A549 (cell line): ENCODE measurements around the gene ZNF469. TPM values are rescaled to one million over a fixed set of nuclear protein-coding genes. Genes with fewer than 3 reads are reported as not detected.
A peak's percentile ranks its signal among the peaks of the same experiment; 100 is the strongest.

Source experiments
- ATAC-seq, 2 experiments: fragments of 200-7000 bp in 1 of 2; fragments of >200 bp in 1 of 2; cut with Nextera tagmentation in 1 of 2; cut with Tn5 transposase in 1 of 2; 3 replicates each; pipeline versions ENCODE4 v1.8.0 to v1.9.1; 2018 to 2020; ENCODE audit warnings: mild to moderate bottlenecking in 1 of 2, moderate library complexity in 1 of 2
- CTCF ChIA-PET: fragments of 300-600 bp; sonication (Branson Sonifier 250); formaldehyde crosslinking; extraction: SDS; loops from one replicate; lab custom pipeline; 2021; ENCODE audit warnings: antibody characterized with exemption, inconsistent platforms; lab: Yijun Ruan, JAX
- POLR2A ChIA-PET: fragments of 350-600 bp; formaldehyde crosslinking; extraction: SDS; loops from one replicate; lab custom pipeline; 2021; ENCODE audit warnings: antibody characterized with exemption, inconsistent platforms; lab: Yijun Ruan, JAX
- DNase-seq, 2 experiments: peaks; one replicate each; pipeline versions ENCODE4 v3.0.0 to v3.0.0-alpha.2; 2011 to 2016; ENCODE audit warnings: low read depth in 1 of 2, low spot score in 1 of 2
- FAIRE-seq: peaks from 2 replicates; lab custom pipeline; 2011; peaks lifted over from hg19 to GRCh38; lab: Jason Lieb, UNC
- H3K27ac ChIP-seq, 2 experiments: fragments of >200 bp; sonication (Bioruptor Twin); formaldehyde crosslinking; 3 replicates each; pipeline ENCODE4 v1.5.1; 2016 to 2017
- H3K4me1 ChIP-seq: fragments of >200 bp; sonication (Bioruptor Twin); formaldehyde crosslinking; 3 replicates; pipeline ENCODE4 v1.6.1; 2016
- H3K4me2 ChIP-seq: fragments of >200 bp; sonication (Bioruptor Twin); formaldehyde crosslinking; 3 replicates; pipeline ENCODE4 v1.6.1; 2016
- H3K4me3 ChIP-seq: fragments of >200 bp; sonication (Bioruptor Twin); formaldehyde crosslinking; 3 replicates; pipeline ENCODE4 v1.5.1; 2016
- H3K9me3 ChIP-seq: fragments of >200 bp; sonication (Bioruptor Twin); formaldehyde crosslinking; 3 replicates; pipeline ENCODE4 v1.6.1; 2016
- BHLHE40 ChIP-seq: IDR thresholded peaks from 2 replicates; pipeline ENCODE4 v1.6.1; 2012; ENCODE audit warnings: low read depth, low read length, inconsistent platforms
- CHD4 ChIP-seq: fragments of 200-600 bp; sonication (generic); IDR thresholded peaks from 2 replicates; pipeline ENCODE4 v1.6.1; 2016; ENCODE audit warnings: antibody characterized with exemption, mild to moderate bottlenecking, borderline replicate concordance
- CTCF ChIP-seq: fragments of >200 bp; sonication (Bioruptor Twin); formaldehyde crosslinking; IDR thresholded peaks from 3 replicates; pipeline ENCODE4 v1.5.1; 2016
- FOSL2 ChIP-seq, 2 experiments: fragments of 450-650 bp in 1 of 2; fragments of >200 bp in 1 of 2; sonication (Bioruptor Twin) in 1 of 2; formaldehyde crosslinking; IDR thresholded peaks; 2 replicates each; pipeline versions ENCODE4 v1.5.0 to v1.6.1; 2016 to 2020; ENCODE audit warnings: mild to moderate bottlenecking in 1 of 2, moderate library complexity in 1 of 2
- HES2 ChIP-seq: fragments of >200 bp; sonication (Bioruptor Twin); formaldehyde crosslinking; IDR thresholded peaks from 2 replicates; pipeline ENCODE4 v1.6.1; 2016
- HOXA7 ChIP-seq: fragments of 250-450 bp; sonication (Bioruptor Pico); IDR thresholded peaks from 2 replicates; pipeline ENCODE4 v1.5.0; 2020; ENCODE audit warnings: mild to moderate bottlenecking, moderate library complexity
- HOXB13 ChIP-seq: fragments of 250-450 bp; sonication (Bioruptor Pico); IDR thresholded peaks from 2 replicates; pipeline ENCODE4 v1.5.0; 2020; ENCODE audit warnings: low read depth, mild to moderate bottlenecking, moderate library complexity
- HOXB5 ChIP-seq: fragments of 250-450 bp; sonication (Bioruptor Pico); IDR thresholded peaks from 2 replicates; pipeline ENCODE4 v1.5.0; 2020; ENCODE audit warnings: mild to moderate bottlenecking, moderate library complexity
- JUN ChIP-seq, 2 experiments: fragments of >200 bp; sonication (Bioruptor Twin); formaldehyde crosslinking; IDR thresholded peaks; 2 replicates in 1 of 2; 3 replicates in 1 of 2; pipeline ENCODE4 v1.6.1; 2016 to 2017
- JUNB ChIP-seq: fragments of >200 bp; sonication (Bioruptor Twin); formaldehyde crosslinking; IDR thresholded peaks from 2 replicates; pipeline ENCODE4 v1.6.1; 2016
- NPAS2 ChIP-seq: fragments of 250-450 bp; sonication (Bioruptor Pico); IDR thresholded peaks from 2 replicates; pipeline ENCODE4 v1.8.0; 2022; ENCODE audit warnings: mild to moderate bottlenecking, moderate library complexity, borderline replicate concordance
- POLR2A ChIP-seq: IDR thresholded peaks from 2 replicates; pipeline ENCODE4 v1.6.1; 2012; ENCODE audit warnings: mild to moderate bottlenecking, low read length
- RNF2 ChIP-seq: fragments of 200-600 bp; sonication (generic); IDR thresholded peaks from 2 replicates; pipeline ENCODE4 v1.6.1; 2016; ENCODE audit warnings: low read depth, mild to moderate bottlenecking, antibody characterized with exemption, moderate library complexity, borderline replicate concordance
- SMC3 ChIP-seq: fragments of >200 bp; sonication (Bioruptor Twin); formaldehyde crosslinking; IDR thresholded peaks from 3 replicates; pipeline ENCODE4 v1.6.1; 2018; ENCODE audit warnings: inconsistent platforms
- TFCP2L1 ChIP-seq: fragments of 250-450 bp; sonication (Bioruptor Pico); IDR thresholded peaks from 2 replicates; pipeline ENCODE4 v1.5.0; 2021; ENCODE audit warnings: mild to moderate bottlenecking
- WGBS: methylation state at CpG from one replicate; pipeline ENCODE4 v1.1.6; 2017; ENCODE audit errors: missing lambda C conversion rate; 5-methylcytosine and 5-hydroxymethylcytosine counted together
- polyA plus RNA-seq, 4 experiments: library from polyadenylated mRNA; depleted of rRNA in 3 of 4; stranded (reverse); fragments of >200 nt; fragmentation: RNase III in 1 of 4; extraction: RNeasy Plus Mini Kit Qiagen cat#74134 plus additional on column Dnase treatment in 1 of 4; gene quantifications; 2 replicates in 3 of 4; 3 replicates in 1 of 4; pipeline ENCODE4 v1.2.3, GENCODE V29; 2011 to 2017
- TF ChIP-seq, protein P1 (sequence below): IDR thresholded peaks from 2 replicates; pipeline ENCODE4 v1.6.1; 2012
- TF ChIP-seq, protein P2 (sequence below): fragments of 450-650 bp; IDR thresholded peaks from 2 replicates; pipeline ENCODE4 v1.6.1; 2014; ENCODE audit warnings: antibody characterized with exemption

The ZNF469 gene
- polyA plus RNA-seq, 2 of the 4 experiments (the other 2 are of a cell fraction): 0.47 to 4.4 TPM

DNA sequence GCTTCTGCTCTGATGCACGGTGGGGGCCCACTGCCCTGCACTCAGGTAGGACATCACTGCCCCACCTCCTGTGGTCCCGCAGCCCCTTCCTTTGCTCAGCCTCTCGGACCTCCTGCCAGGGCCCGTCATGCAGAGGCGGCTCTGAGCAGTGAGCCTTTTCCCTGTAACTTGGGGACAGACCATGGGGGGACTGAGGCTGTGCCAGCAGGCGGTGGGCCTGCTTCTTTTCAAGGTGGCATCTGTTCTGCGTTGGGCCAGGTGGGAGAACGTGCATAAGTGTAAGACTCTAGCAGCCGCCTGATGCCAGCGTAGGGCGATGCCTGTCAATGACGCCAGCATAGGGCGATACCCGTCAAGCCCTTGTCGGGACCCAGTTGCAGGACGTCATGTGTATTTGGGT is 40.3 kb upstream of the ZNF469 start:
- CTCF ChIA-PET: no interaction called here
- FAIRE-seq: no peak
- TF ChIP-seq, protein P1, sequence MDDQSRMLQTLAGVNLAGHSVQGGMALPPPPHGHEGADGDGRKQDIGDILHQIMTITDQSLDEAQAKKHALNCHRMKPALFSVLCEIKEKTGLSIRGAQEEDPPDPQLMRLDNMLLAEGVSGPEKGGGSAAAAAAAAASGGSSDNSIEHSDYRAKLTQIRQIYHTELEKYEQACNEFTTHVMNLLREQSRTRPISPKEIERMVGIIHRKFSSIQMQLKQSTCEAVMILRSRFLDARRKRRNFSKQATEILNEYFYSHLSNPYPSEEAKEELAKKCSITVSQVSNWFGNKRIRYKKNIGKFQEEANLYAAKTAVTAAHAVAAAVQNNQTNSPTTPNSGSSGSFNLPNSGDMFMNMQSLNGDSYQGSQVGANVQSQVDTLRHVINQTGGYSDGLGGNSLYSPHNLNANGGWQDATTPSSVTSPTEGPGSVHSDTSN: no peak
- no peak for TF ChIP-seq BHLHE40
- TF ChIP-seq JUN (IDR thresholded peaks at IDR 0.05): no peak

GRCh38 chr16:88343271-88343791 is 39.4 kb upstream of the ZNF469 start:
- FAIRE-seq (no peak), DNase-seq (no peak), ATAC-seq (no peak)
- TF ChIP-seq BHLHE40: no peak
- H3K4me3 ChIP-seq: no peak overlapping the region
- ChIA-PET CTCF (no interaction called here), POLR2A (no interaction called here)
- H3K27ac ChIP-seq: no peak overlapping the region
- 88% methylated on average over 8 of the region's 8 CpGs for WGBS
- no peak overlapping the region for H3K4me2 ChIP-seq
- H3K9me3 ChIP-seq: peaks cover 11% of the 10 kb centered on the region; the same call in 1 of the 3 replicates
- H3K4me1 ChIP-seq: no peaks in the 10 kb centered on the region

More for the DNA sequence above, 40.3 kb upstream of the ZNF469 start:
- no peak overlapping the region for H3K4me3 ChIP-seq
- peaks cover 11% of the 10 kb centered on the region; the same call in 1 of the 3 replicates for H3K9me3 ChIP-seq
- 92% methylated on average over 13 of the region's 16 CpGs for WGBS
- no peak for ATAC-seq
- POLR2A ChIA-PET: no interaction called here
- H3K4me1 ChIP-seq: no peaks in the 10 kb centered on the region
- 0 out of 6 replicates have a peak overlapping the region, but pooled peaks of 1 of the 2 experiments have one; percentile 70 for H3K27ac ChIP-seq
- DNase-seq: no peak
- H3K4me2 ChIP-seq: no peak overlapping the region

GRCh38 chr16:88344411-88345030 is 38.2 kb upstream of the ZNF469 start:
- no peak overlapping the region for H3K4me3 ChIP-seq
- no peak overlapping the region for H3K4me2 ChIP-seq
- WGBS: 89% methylated on average over 19 of the region's 20 CpGs
- ChIA-PET CTCF (interaction anchor here (1.0 kb wide), 1 partner anchor 103 kb away, joined by 3 read pairs; no protein-coding TSS in a partner anchor), POLR2A (no interaction called here)
- FAIRE-seq (no peak), DNase-seq (no peak), ATAC-seq (no peak)
- peaks cover 11% of the 10 kb centered on the region; the same call in 1 of the 3 replicates for H3K9me3 ChIP-seq
- H3K4me1 ChIP-seq: no peaks in the 10 kb centered on the region
- TF ChIP-seq POLR2A (no peak), HOXB13 (CRISPR knock-in tag) (no peak), NPAS2 (CRISPR knock-in tag) (no peak), FOSL2 (IDR thresholded peaks at IDR 0.05) (no peak), FOSL2 (CRISPR knock-in tag; IDR thresholded peaks at IDR 0.05) (no peak)
- H3K27ac ChIP-seq: 0 out of 6 replicates have a peak overlapping the region, but pooled peaks of 1 of the 2 experiments have one; percentile 21

DNA sequence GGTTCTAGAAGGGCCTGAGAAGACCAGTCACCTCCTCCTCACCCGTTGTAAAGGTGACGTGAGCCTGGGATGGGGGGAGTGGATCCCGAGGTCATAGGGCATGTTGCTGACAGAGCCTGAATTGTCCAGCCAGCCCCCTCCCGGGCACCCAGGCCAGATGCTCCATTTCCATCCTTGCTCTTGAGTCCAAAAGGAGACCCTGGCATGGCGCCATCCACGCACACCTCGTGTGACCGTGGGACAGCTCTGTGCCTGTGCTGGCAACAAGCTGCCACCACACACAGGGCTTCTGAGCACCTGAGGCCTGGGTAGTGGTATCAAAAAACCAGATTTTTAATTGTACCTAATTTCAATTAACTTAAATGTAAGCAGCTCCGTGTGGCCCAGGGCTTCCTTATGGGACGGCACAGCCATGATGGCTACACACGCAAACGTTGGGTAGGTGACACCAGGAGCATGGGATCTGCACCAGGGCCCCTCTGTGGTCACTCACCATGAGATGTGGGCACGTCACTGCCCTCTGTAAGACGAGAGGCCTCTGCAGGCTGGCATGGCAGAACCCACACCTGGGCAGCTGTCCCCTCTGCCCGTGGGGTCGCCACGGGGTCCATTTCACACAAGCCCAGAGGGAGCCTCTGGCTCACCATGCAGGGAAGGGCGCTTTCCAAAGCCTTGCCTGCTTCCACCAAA is 37.6 kb upstream of the ZNF469 start:
- DNase-seq: no peak
- 92% methylated on average over 15 of the region's 18 CpGs for WGBS
- no peak overlapping the region for H3K4me2 ChIP-seq
- CTCF ChIA-PET: interaction anchor here (1.0 kb wide), 1 partner anchor 104 kb away, joined by 3 read pairs; no protein-coding TSS in a partner anchor
- FAIRE-seq: no peak
- H3K27ac ChIP-seq: peak overlapping the region in 1 of 2 experiments; percentile 38; a peak in 2 of 6 replicates
- H3K4me1 ChIP-seq: no peaks in the 10 kb centered on the region
- H3K9me3 ChIP-seq: peaks cover 11% of the 10 kb centered on the region; the same call in 1 of the 3 replicates
- TF ChIP-seq JUNB: no peak
- no peak for TF ChIP-seq SMC3
- no peak for TF ChIP-seq CHD4
- no peak for TF ChIP-seq TFCP2L1 (CRISPR knock-in tag)
- TF ChIP-seq CTCF: no peak
- no peak for TF ChIP-seq HES2
- TF ChIP-seq RNF2: no peak
- no peak for TF ChIP-seq HOXB5
- no peak for TF ChIP-seq HOXA7 (CRISPR knock-in tag)
- TF ChIP-seq, protein P2, sequence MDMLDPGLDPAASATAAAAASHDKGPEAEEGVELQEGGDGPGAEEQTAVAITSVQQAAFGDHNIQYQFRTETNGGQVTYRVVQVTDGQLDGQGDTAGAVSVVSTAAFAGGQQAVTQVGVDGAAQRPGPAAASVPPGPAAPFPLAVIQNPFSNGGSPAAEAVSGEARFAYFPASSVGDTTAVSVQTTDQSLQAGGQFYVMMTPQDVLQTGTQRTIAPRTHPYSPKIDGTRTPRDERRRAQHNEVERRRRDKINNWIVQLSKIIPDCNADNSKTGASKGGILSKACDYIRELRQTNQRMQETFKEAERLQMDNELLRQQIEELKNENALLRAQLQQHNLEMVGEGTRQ: no peak
- no peak for ATAC-seq
- H3K4me3 ChIP-seq: no peak overlapping the region
- POLR2A ChIA-PET: no interaction called here
